Endothelial cell of umbilical vein (primary cell): Measurements from ENCODE around the gene MRPS34. TPM values are rescaled to one million over a fixed set of nuclear protein-coding genes. Genes with fewer than 3 reads are reported as not detected.

Experiments
- BruUV-seq: library from RNA; stranded (reverse); fragments of 400-500 nt; replicated peaks from 2 replicates; lab custom pipeline; 2021; lab: Mats Ljungman, UMichigan
- CTCF ChIA-PET: fragments of 300-600, 350-600 bp; sonication (Branson Sonifier 250); formaldehyde crosslinking; loops from one replicate; lab custom pipeline; 2021; ENCODE audit warnings: antibody characterized with exemption, inconsistent platforms; lab: Charles Lee
- POLR2A ChIA-PET: fragments of 300-600, 350-600 bp; sonication (Branson Sonifier 250); formaldehyde crosslinking; loops from one replicate; lab custom pipeline; 2021; ENCODE audit warnings: antibody characterized with exemption, inconsistent platforms; lab: Charles Lee
- DNase-seq: peaks from one replicate; pipeline ENCODE4 v3.0.0-alpha.2; 2011; ENCODE audit warnings: low read depth, low spot score
- FAIRE-seq: peaks from 2 replicates; lab custom pipeline; 2011; peaks lifted over from hg19 to GRCh38; lab: Jason Lieb, UNC
- H2AFZ ChIP-seq: 2 replicates; pipeline ENCODE4 v1.6.0; 2012; ENCODE audit warnings: low read depth, low read length, control low read depth, inconsistent platforms
- H3K27ac ChIP-seq: 2 replicates; pipeline ENCODE4 v1.5.1; 2011; ENCODE audit warnings: low read depth, mild to moderate bottlenecking, control low read depth, low read length, moderate library complexity; ENCODE audit not compliant: insufficient read depth
- H3K27me3 ChIP-seq, 2 experiments: 2 replicates each; pipeline versions ENCODE4 v1.6.0 to v1.6.1; 2011; ENCODE audit warnings: low read length in 2 of 2, mixed read lengths in 1 of 2; ENCODE audit not compliant: control insufficient read depth in 2 of 2, insufficient read depth in 2 of 2
- H3K36me3 ChIP-seq, 2 experiments: 2 replicates in 1 of 2; 3 replicates in 1 of 2; pipeline ENCODE4 v1.5.1; 2011; ENCODE audit warnings: low read length in 2 of 2, mild to moderate bottlenecking in 1 of 2, moderate library complexity in 1 of 2; ENCODE audit not compliant: control insufficient read depth in 2 of 2, insufficient read depth in 2 of 2; ENCODE audit errors: extremely low read depth in 1 of 2
- H3K4me1 ChIP-seq: 3 replicates; pipeline ENCODE4 v1.5.1; 2011; ENCODE audit warnings: mild to moderate bottlenecking, low read length; ENCODE audit not compliant: control insufficient read depth, insufficient read depth; ENCODE audit errors: extremely low read depth
- H3K4me2 ChIP-seq: 2 replicates; pipeline ENCODE4 v1.6.1; 2011; ENCODE audit warnings: low read length, control low read depth, mixed read lengths; ENCODE audit not compliant: insufficient read depth
- H3K4me3 ChIP-seq, 3 experiments: fragments of 200-600 bp in 1 of 3; sonication (generic), shearing (Covaris generic) in 1 of 3; replicated peaks in 1 of 3; 2 replicates each; pipeline ENCODE4 v1.5.1; 2011 to 2016; ENCODE audit warnings: control low read depth in 3 of 3, low read length in 3 of 3, mild to moderate bottlenecking in 2 of 3, inconsistent platforms in 1 of 3, low read depth in 1 of 3, moderate library complexity in 1 of 3; ENCODE audit not compliant: insufficient read depth in 1 of 3
- H3K79me2 ChIP-seq: 2 replicates; pipeline ENCODE4 v1.6.0; 2012; ENCODE audit warnings: low read length, inconsistent platforms; ENCODE audit not compliant: control insufficient read depth, insufficient read depth
- H3K9ac ChIP-seq: replicated peaks from 2 replicates; pipeline ENCODE3; 2011; ENCODE audit warnings: low read length, control low read depth; ENCODE audit not compliant: insufficient read depth; ENCODE audit errors: extremely low read depth
- H3K9me1 ChIP-seq: replicated peaks from 3 replicates; pipeline ENCODE4 v1.6.0; 2011; ENCODE audit warnings: mild to moderate bottlenecking, low read length; ENCODE audit not compliant: control insufficient read depth, insufficient read depth; ENCODE audit errors: extremely low read depth
- H3K9me3 ChIP-seq: replicated peaks from 2 replicates; pipeline ENCODE4 v1.5.1; 2012; ENCODE audit warnings: low read length, inconsistent platforms; ENCODE audit not compliant: control insufficient read depth, insufficient read depth
- H4K20me1 ChIP-seq: replicated peaks from 2 replicates; pipeline ENCODE3; 2011; ENCODE audit warnings: mild to moderate bottlenecking, low read length; ENCODE audit not compliant: control insufficient read depth, insufficient read depth; ENCODE audit errors: extremely low read depth
- EZH2 ChIP-seq: IDR thresholded peaks from 2 replicates; pipeline ENCODE4 v1.6.1; 2012; ENCODE audit warnings: borderline replicate concordance, low read depth, mild to moderate bottlenecking, moderate library complexity, low read length, inconsistent platforms; ENCODE audit not compliant: severe bottlenecking
- FOS ChIP-seq: IDR thresholded peaks from 2 replicates; pipeline ENCODE4 v1.6.1; 2011; ENCODE audit warnings: mild to moderate bottlenecking, low read length, moderate library complexity, borderline replicate concordance; ENCODE audit not compliant: insufficient read depth
- GATA2 ChIP-seq: IDR thresholded peaks from 2 replicates; pipeline ENCODE4 v1.7.0; 2011; ENCODE audit warnings: low read depth, mild to moderate bottlenecking, moderate library complexity, mixed read lengths, low read length; ENCODE audit not compliant: insufficient read length, insufficient read depth
- JUN ChIP-seq: IDR thresholded peaks from 2 replicates; pipeline ENCODE4 v1.6.1; 2011; ENCODE audit warnings: borderline replicate concordance, low read depth; ENCODE audit not compliant: insufficient read length, insufficient read depth
- MYC ChIP-seq: IDR thresholded peaks from one replicate; pipeline ENCODE4 v1.6.1; 2011; ENCODE audit warnings: mild to moderate bottlenecking, low read depth, low read length
- POLR2A ChIP-seq: IDR thresholded peaks from 2 replicates; pipeline ENCODE4 v1.6.1; 2012; ENCODE audit warnings: low read depth, mild to moderate bottlenecking, control low read depth, low read length
- POLR2AphosphoS5 ChIP-seq: IDR thresholded peaks from 2 replicates; pipeline ENCODE4 v1.6.1; 2012; ENCODE audit warnings: low read depth, mild to moderate bottlenecking, control low read depth, low read length, moderate library complexity; ENCODE audit not compliant: insufficient read depth
- dilution Hi-C: fragments of 300-500 bp; cut with MboI; formaldehyde crosslinking; loops from one replicate; pipeline ENCODE4 v1.15.0; 2019; ENCODE audit warnings: low sequenced_read_pairs; ENCODE audit not compliant: extremely low pct_ligation_motif_present
- intact Hi-C: fragments of 100-400 bp; cut with micrococcal nuclease; formaldehyde crosslinking; loops from one replicate; pipeline ENCODE4 v1.10.0; 2022
- polyA plus RNA-seq, 4 experiments: library from polyadenylated mRNA; depleted of rRNA in 3 of 4; stranded (reverse) in 3 of 4; unstranded in 1 of 4; fragments of >200 nt; gene quantifications; 2 replicates each; pipeline versions ENCODE4 v1.2.1 to v1.2.3, GENCODE V29; 2011 to 2012; ENCODE audit warnings: missing spikeins in 1 of 4
- total RNA-seq: library from RNA; stranded (reverse); gene quantifications from 2 replicates; pipeline ENCODE4 v1.2.3, GENCODE V29; 2021
- TF ChIP-seq, protein P1 (sequence below), 2 donors: IDR thresholded peaks; 1 replicate in 1 of 2; 2 replicates in 1 of 2; pipeline ENCODE4 v1.5.1; 2011; ENCODE audit warnings: low read length in 2 of 2, mild to moderate bottlenecking in 2 of 2, moderate library complexity in 2 of 2, control low read depth in 1 of 2, inconsistent platforms in 1 of 2, low read depth in 1 of 2; ENCODE audit not compliant: insufficient read depth in 1 of 2; ENCODE audit errors: extremely low read depth in 1 of 2
- TF ChIP-seq, protein P2 (sequence below): IDR thresholded peaks from 2 replicates; pipeline ENCODE4 v1.6.1; 2011; ENCODE audit not compliant: insufficient read depth, insufficient read length

Gene MRPS34
- total and polyA plus RNA-seq, 2 donors (not counting 3 experiments of a cell fraction or from before 2014, with no cell fraction given) = 82.1 to 102 TPM

DNA sequence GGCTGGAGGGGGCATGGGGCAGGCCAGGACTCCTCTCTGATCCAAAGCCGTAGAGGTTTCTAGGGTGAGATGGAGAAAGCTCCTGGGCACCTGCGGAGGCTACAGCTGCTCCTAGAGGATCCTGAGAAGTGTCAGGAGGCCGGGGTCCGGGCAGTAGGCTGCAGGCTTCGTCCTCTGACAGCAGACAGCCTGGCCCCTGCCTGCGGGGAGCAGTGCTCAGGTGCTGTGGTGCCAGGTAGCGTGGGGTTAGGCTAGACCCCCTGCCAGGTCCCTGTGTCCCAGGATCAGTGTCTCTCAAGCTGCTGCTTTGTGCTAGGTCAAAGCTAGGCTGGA lies 1.5 kb upstream of the MRPS34 start:
- H3K9ac ChIP-seq = no peak overlapping the region
- no peak for DNase-seq
- BruUV-seq = no TSS peak
- no peaks in the 10 kb centered on the region for H3K27me3 ChIP-seq
- H3K4me3 ChIP-seq = peak overlapping the region in 2 of 3 experiments; percentile 54 to 83
- H3K9me3 ChIP-seq = no peaks in the 10 kb centered on the region
- no peak overlapping the region for H2AFZ ChIP-seq
- POLR2A ChIA-PET = interaction anchor here (1.4 kb wide), 1 partner anchor 8 kb away, joined by 6 read pairs; the partner anchor contains the start of genes NUBP2 and SPSB3
- peaks cover 0 to 34% of the 10 kb centered on the region in 2 experiments for H3K36me3 ChIP-seq
- peak overlapping the region; percentile 45 for H3K4me2 ChIP-seq
- peaks cover 17% of the 10 kb centered on the region for H3K79me2 ChIP-seq
- TF ChIP-seq, protein P1, sequence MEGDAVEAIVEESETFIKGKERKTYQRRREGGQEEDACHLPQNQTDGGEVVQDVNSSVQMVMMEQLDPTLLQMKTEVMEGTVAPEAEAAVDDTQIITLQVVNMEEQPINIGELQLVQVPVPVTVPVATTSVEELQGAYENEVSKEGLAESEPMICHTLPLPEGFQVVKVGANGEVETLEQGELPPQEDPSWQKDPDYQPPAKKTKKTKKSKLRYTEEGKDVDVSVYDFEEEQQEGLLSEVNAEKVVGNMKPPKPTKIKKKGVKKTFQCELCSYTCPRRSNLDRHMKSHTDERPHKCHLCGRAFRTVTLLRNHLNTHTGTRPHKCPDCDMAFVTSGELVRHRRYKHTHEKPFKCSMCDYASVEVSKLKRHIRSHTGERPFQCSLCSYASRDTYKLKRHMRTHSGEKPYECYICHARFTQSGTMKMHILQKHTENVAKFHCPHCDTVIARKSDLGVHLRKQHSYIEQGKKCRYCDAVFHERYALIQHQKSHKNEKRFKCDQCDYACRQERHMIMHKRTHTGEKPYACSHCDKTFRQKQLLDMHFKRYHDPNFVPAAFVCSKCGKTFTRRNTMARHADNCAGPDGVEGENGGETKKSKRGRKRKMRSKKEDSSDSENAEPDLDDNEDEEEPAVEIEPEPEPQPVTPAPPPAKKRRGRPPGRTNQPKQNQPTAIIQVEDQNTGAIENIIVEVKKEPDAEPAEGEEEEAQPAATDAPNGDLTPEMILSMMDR (IDR thresholded peaks at IDR 0.05; ENCODE audit: extremely low read depth in 1 of 2, insufficient read depth in 1 of 2, low read depth in 1 of 2, low read length in 2 of 2) = no peak
- TF ChIP-seq MYC (no peak), EZH2 (no peak), GATA2 (no peak), FOS (no peak), JUN (no peak), POLR2A (no peak), POLR2AphosphoS5 (no peak)
- TF ChIP-seq, protein P2, sequence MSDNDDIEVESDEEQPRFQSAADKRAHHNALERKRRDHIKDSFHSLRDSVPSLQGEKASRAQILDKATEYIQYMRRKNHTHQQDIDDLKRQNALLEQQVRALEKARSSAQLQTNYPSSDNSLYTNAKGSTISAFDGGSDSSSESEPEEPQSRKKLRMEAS = no peak
- intact Hi-C loops = no loop called here
- FAIRE-seq = no peak
- no peaks in the 10 kb centered on the region for H3K9me1 ChIP-seq
- dilution Hi-C loops = no loop called here
- no peaks in the 10 kb centered on the region for H4K20me1 ChIP-seq
- H3K4me1 ChIP-seq = peaks cover 19% of the 10 kb centered on the region
- H3K27ac ChIP-seq = no peak overlapping the region
- CTCF ChIA-PET = interaction anchor here (1.1 to 2.0 kb wide), 2 partner anchors 8 to 49 kb away, joined by 9 to 16 read pairs; partner anchors contain the start of genes NUBP2 and SPSB3
